Measurements from ENCODE around the gene SCLY. TPM values are rescaled to one million over a fixed set of nuclear protein-coding genes. Genes with fewer than 3 reads are reported as not detected.

Gene SCLY
- total RNA-seq, 1 experiment from 2014 or later, result 28.7 TPM

GRCh38 chr2:238015705-238016104 lies 45.1 kb upstream of the SCLY start:
- no peaks in the 10 kb centered on the region for H3K79me2 ChIP-seq (ENCODE audit: insufficient read depth, low read length)
- no peak overlapping the region for H3K4me2 ChIP-seq (ENCODE audit: low read length)
- no peaks in the 10 kb centered on the region for H4K20me1 ChIP-seq (ENCODE audit: insufficient read depth)
- no TSS peak for BruUV-seq (replicated peaks)
- no peak for ATAC-seq
- intact Hi-C loops (cut with micrococcal nuclease), result loop anchor here (1.0 kb wide), 1 partner anchor 157 kb away; no protein-coding TSS in a partner anchor
- TF ChIP-seq RAD21 (IDR thresholded peaks at IDR 0.05; ENCODE audit: low read depth), result peak; percentile 52
- TF ChIP-seq CTCF (IDR thresholded peaks at IDR 0.05 in 2 of 3, conservative IDR thresholded peaks at IDR 0.05 in 1 of 3; ENCODE audit: borderline replicate concordance in 1 of 3, insufficient read depth in 1 of 3, low read depth in 2 of 3, low read length in 2 of 3), result peak; percentile 42 to 57 (median 53); a peak in 5 of 6 replicates
- TF ChIP-seq SRF (IDR thresholded peaks at IDR 0.05; ENCODE audit: low read depth), result no peak
- no peaks in the 10 kb centered on the region for H3K4me1 ChIP-seq (ENCODE audit: control insufficient read depth in 1 of 2, insufficient read depth in 2 of 2, low read length in 2 of 2)
- no peaks in the 10 kb centered on the region for H3K27me3 ChIP-seq (ENCODE audit: insufficient read depth, low read length)
- no peaks in the 10 kb centered on the region for H3K9me3 ChIP-seq (ENCODE audit: control insufficient read depth in 1 of 2, insufficient read depth in 1 of 2, low read depth in 1 of 2, low read length in 2 of 2)
- no peak overlapping the region for H2AFZ ChIP-seq (ENCODE audit: low read depth, low read length, poor library complexity, severe bottlenecking)
- ChIA-PET POLR2A (no interaction called here), RAD21 (ENCODE audit: low non-redundant PET in 1 of 2, low total read pairs in 2 of 2, uncharacterized antibody in 2 of 2, unreplicated experiment in 2 of 2) (interaction anchor here in 1 of 2 experiments (0.6 to 1.0 kb wide), 2 partner anchors 93 to 157 kb away, joined by 3 read pairs; no protein-coding TSS in a partner anchor), CTCF (interaction anchor here (0.6 to 1.7 kb wide), 4 partner anchors 11 to 247 kb away, joined by 3 to 15 read pairs (median 6); no protein-coding TSS in a partner anchor)
- no peaks in the 10 kb centered on the region for H3K36me3 ChIP-seq (ENCODE audit: control insufficient read depth in 1 of 2, insufficient read depth in 2 of 2, low read length in 2 of 2)
- no peak overlapping the region for H3K27ac ChIP-seq (ENCODE audit: low read depth, low read length)
- H3K4me3 ChIP-seq (replicated peaks in 1 of 2; ENCODE audit: low read depth in 1 of 2, low read length in 2 of 2), result no peak overlapping the region
- H3K9me2 ChIP-seq (ENCODE audit: insufficient read depth), result no peaks in the 10 kb centered on the region
- no peak for DNase-seq (ENCODE audit: low read depth, low spot score)
- H3K9ac ChIP-seq (ENCODE audit: low read length), result no peak overlapping the region

- ChIA-PET POLR2A (no interaction called here), RAD21 (ENCODE audit: low non-redundant PET in 1 of 2, low total read pairs in 2 of 2, uncharacterized antibody in 2 of 2, unreplicated experiment in 2 of 2) (no interaction called here), CTCF (no interaction called here)
- H3K27me3 ChIP-seq (ENCODE audit: insufficient read depth, low read length), result no peaks in the 10 kb centered on the region
- no peaks in the 10 kb centered on the region for H3K36me3 ChIP-seq (ENCODE audit: control insufficient read depth in 1 of 2, insufficient read depth in 2 of 2, low read length in 2 of 2)
- H3K4me2 ChIP-seq (ENCODE audit: low read length), result no peak overlapping the region
- BruUV-seq (replicated peaks), result no TSS peak
- H3K4me3 ChIP-seq (replicated peaks in 1 of 2; ENCODE audit: low read depth in 1 of 2, low read length in 2 of 2), result no peak overlapping the region
- intact Hi-C loops (cut with micrococcal nuclease), result no loop called here
- H3K9ac ChIP-seq (ENCODE audit: low read length), result no peak overlapping the region
- no peak for TF ChIP-seq EZH2phosphoT487 (IDR thresholded peaks at IDR 0.05; ENCODE audit: borderline replicate concordance)
- no peak for TF ChIP-seq CBX3 (IDR thresholded peaks at IDR 0.05; ENCODE audit: low read depth)
- TF ChIP-seq POLR2A (IDR thresholded peaks at IDR 0.05; ENCODE audit: borderline replicate concordance, extremely low read depth, insufficient read depth, insufficient read length), result no peak
- no peak for TF ChIP-seq YY1 (IDR thresholded peaks at IDR 0.05; ENCODE audit: extremely low read depth, insufficient replicate concordance, low read depth, low read length)
- TF ChIP-seq CTCF (IDR thresholded peaks at IDR 0.05 in 2 of 3, conservative IDR thresholded peaks at IDR 0.05 in 1 of 3; ENCODE audit: borderline replicate concordance in 1 of 3, insufficient read depth in 1 of 3, low read depth in 2 of 3, low read length in 2 of 3), result no peak
- TF ChIP-seq ZBTB33 (IDR thresholded peaks at IDR 0.05; ENCODE audit: extremely low read depth, insufficient replicate concordance, low read length), result no peak
- no peak for TF ChIP-seq FOSL1 (IDR thresholded peaks at IDR 0.05; ENCODE audit: low read depth)
- no peak for TF ChIP-seq SIN3A (IDR thresholded peaks at IDR 0.05; ENCODE audit: low read depth)
- no peaks in the 10 kb centered on the region for H3K79me2 ChIP-seq (ENCODE audit: insufficient read depth, low read length)
- H3K9me3 ChIP-seq (ENCODE audit: control insufficient read depth in 1 of 2, insufficient read depth in 1 of 2, low read depth in 1 of 2, low read length in 2 of 2), result no peaks in the 10 kb centered on the region
- H4K20me1 ChIP-seq (ENCODE audit: insufficient read depth), result no peaks in the 10 kb centered on the region
- no peaks in the 10 kb centered on the region for H3K4me1 ChIP-seq (ENCODE audit: control insufficient read depth in 1 of 2, insufficient read depth in 2 of 2, low read length in 2 of 2)
- ATAC-seq, result no peak
- no peak for DNase-seq (ENCODE audit: low read depth, low spot score)
- H2AFZ ChIP-seq (ENCODE audit: low read depth, low read length, poor library complexity, severe bottlenecking), result no peak overlapping the region
- H3K9me2 ChIP-seq (ENCODE audit: insufficient read depth), result no peaks in the 10 kb centered on the region
- no peak overlapping the region for H3K27ac ChIP-seq (ENCODE audit: low read depth, low read length)
Observed at GRCh38 chr2:238016526-238016925, 44.3 kb upstream of the SCLY start.
